Measurements from ENCODE around the gene ABHD12B.
"Not testable (repeated sequence)": the region's sequence is repeated elsewhere in the genome, so short reads cannot be mapped to it uniquely, and the experiment has no call there.

The ABHD12B gene

DNA sequence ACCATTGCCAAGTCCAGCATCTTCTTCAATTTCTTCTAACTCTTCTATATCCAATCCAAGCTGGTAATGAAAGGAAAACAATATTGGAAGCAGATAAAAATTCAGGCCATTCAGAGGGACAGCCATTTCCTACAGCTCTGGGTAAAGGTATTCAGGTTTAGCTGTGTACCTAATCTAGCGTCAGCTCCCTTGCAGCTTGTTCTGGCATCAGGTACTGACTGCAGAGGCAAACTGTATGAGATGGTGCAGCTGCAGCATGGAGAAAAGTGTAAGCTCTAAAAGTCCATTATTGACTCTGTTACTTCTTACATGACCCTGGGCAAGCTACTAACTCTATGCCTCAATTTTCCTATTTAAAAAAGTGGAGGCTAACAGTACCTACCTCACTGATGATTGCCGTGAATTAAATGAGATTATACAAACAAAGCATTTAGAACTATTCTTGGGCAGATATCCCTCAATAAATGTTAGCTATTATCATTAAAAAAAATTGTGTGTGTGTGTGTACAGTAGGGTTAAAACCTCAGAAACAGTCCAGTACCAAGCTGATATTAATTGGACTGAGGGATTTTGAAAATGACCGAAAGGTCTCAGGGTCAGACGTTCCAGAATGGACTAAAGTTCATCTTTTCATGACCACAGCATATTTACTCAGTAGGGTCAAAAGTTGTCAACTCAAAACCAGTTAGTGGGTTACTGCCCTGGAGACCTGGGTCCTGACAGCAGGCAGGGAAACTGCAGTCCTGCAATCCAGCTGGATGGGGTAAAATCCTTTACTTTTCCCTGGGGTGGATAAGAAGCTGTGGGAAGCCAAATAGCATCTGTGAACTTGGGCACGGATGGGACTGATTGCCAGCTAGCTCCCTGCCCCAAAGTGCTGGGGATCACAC is 63.5 kb downstream of the ABHD12B start:
- no peak for DNase-seq (ENCODE audit: low read depth in 2 of 2)

- no peak for DNase-seq (ENCODE audit: low read depth in 2 of 2)
Measured at GRCh38 chr14:50936016-50936340, 64.1 kb downstream of the ABHD12B start.

DNA sequence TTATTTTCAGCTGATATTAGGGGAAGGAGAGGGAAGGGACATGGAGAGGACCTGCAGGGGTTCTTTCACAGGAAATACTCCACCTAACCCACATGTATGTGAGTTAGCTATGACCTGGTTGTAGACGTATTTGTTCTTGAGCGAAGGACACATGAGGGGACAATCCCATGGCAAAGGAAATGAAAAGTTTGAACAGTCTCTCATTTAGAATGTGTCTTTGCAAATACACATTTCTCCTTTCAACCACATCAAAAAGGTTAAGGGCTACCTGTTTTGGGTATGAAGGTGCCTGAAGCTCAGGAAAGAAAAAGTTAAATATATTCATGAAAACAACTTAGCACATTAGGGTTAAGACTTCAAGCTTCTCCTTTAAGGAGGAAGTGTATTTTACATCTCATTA is 65.0 kb downstream of the ABHD12B start:
- DNase-seq (ENCODE audit: low read depth in 2 of 2), result no peak

DNA sequence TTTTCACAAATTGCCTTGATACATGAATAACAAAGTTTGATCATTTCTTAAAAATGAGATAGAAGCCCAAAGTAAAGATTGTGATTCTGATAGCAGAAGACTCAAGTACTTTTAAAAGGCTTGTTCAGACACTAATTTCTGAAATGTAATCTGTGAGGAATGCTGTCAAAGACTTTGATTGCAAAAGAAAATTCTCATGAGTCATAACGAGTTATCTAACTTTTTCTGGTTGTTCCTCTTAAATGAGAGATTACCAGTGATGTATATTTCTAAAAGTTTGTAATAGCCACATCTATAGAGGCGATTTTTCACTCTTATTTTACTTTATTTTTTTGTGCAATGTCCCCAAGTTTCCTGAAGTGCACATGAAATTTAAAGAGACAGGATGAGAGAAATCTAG is 65.5 kb downstream of the ABHD12B start:
- no peak for DNase-seq (ENCODE audit: low read depth in 2 of 2)

- no peak for DNase-seq (ENCODE audit: low read depth in 2 of 2)
Measured at GRCh38 chr14:50937800-50938199, 65.9 kb downstream of the ABHD12B start.

DNA sequence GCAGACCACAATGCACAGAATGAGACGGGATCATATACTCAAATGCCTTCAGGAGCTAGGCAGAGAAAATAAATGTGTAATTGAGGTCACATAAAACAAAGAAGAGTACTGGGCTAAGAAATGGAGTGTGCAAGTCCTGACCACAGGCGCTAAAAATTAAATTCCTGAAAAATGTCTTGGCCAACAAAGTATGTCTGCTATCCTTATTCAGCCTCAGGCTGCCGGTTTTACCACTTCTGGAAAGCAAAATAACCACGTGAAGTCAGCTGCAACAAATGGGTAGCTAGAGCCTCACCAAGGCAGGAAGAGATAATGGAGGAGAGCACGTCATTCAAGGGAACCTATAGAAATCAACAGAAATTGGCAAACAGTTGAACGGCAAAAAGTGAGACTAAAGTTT is 69.3 kb downstream of the ABHD12B start:
- no peak for DNase-seq (ENCODE audit: low read depth in 2 of 2)

GRCh38 chr14:50941638-50942037 is 69.8 kb downstream of the ABHD12B start:
- DNase-seq (ENCODE audit: low read depth in 2 of 2), result not testable (repeated sequence)

DNA sequence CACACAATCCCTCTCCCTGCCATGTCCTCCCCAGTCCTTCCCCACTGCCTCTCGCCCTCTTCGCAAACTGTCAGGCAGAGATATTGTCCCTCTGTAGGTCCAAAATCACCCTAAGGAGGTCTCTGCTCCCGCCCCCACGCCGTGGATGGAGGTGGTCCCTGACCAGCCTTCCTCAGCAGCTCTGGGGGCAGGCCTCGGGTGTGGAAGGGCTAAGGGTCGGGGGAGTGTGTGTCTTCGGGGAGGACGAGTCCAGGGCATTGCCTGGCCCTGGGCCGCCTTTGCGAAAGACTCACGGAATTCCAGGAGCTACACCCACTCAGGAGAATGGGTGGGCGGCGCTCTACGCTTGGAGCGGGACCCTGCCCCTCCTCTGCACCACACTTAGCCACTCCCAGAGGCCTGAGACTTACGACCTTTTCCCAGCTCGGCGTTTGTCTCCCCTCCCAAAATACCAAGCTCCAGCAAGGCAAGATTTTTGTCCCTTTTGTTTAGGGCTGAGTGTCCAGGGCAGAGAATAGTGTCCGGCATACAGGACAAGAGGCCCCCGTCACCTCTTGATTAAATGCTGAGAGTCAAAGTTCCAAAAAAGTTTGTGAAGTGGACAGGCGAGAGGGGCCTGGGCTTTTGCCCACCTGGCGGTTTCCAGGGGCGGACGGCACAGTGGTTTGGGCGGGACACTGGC is 71.5 kb downstream of the ABHD12B start:
- no peak for DNase-seq (ENCODE audit: low read depth in 2 of 2)

GRCh38 chr14:50943943-50944646 is 72.2 kb downstream of the ABHD12B start, which contains the start of gene PYGL:
Gene PYGL (minus strand): TSS chr14:50944483. CDS start chr14:50944403, 80 bp downstream.
- peak; percentile 11 for DNase-seq (ENCODE audit: low read depth in 2 of 2)

DNA sequence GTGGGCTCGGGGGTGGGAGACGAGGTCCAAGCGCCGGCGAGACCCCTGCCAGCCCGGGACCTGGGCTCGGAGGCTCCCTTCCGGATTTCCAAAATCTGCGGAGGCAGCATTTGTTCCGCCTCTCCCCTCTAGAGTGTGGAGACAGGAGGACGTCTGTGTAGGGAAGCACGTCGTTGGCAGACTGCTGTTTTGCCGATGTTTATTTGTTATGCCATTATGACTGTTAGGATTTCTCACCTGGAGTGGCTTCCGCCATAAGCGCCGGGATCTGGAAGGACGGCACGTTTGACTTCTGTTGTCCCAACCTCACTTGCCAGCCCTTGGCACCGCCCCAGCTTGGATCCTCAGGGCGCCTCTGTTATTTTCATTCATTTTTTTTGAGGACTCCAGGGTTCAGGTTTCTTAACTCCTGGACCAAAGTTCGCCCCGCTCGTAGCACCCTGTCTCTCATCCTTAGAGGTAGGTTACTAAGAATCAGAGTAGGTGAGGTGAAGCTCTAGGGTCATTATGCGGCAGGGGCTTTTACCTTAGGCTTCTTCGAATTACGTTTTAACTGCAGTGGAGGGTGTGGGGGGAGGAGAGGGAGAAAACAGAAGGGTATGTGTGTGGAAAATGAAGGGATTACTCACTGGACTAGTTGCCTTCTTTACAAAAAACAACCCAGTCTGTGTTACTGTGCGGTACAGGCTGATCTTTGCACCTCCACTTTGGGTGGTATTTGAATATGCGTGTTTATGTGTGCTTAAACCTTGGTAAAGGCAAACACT is 73.0 kb downstream of the ABHD12B start:
- DNase-seq (ENCODE audit: low read depth in 2 of 2), result no peak

DNA sequence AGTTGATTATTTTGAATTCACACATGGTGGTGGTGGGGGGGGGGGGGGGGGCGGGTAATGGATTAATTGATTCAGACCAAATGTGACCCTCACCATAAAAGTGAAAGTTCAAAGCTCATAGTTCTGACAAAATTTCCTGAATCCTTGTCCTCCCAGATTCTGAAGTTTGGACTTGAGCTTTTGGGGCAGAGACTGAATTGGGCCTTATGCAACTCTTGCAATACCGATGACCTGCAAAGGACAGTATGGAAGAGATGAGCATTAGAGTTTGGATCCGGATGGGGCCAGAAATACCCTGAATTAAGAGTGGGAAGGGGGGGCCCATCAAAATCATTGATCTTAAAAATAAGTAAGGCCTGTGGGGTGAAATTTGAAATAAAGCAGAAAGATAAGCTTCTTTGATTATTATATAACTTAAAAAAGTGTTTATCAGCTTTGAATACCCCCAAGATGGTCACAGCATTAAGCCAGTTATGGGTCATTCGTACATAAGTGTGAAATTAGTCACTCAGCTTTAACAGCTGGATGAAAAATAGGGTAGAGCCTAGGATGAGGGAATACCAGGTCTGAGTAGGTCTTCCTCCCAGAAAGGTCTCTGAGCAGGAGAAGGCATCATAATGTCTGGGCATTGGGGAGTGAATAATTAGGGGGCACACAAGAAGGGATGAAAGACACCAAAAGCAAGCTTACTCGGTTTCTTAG is 74.5 kb downstream of the ABHD12B start:
- no peak for DNase-seq (ENCODE audit: low read depth in 2 of 2)

DNA sequence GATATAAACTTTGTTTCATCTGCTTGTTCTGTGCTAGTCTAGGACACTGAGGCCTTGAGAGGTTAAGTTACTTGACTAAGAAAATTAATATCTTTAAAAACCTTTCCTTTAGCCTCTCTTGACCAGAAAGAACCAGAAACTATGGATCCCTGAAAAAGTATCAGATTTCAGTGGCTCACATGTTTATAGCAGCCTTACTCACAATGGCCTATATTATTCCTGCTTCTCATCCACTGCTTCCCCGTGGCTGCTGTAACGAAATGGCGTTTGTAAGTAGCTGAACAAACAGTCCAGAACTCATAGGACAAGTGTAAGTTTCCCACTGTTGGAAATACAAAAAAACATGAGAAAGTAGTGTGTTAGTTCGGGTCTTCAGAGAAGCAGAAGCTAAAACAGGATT is 75.6 kb downstream of the ABHD12B start:
- no peak for DNase-seq (ENCODE audit: low read depth in 2 of 2)

DNA sequence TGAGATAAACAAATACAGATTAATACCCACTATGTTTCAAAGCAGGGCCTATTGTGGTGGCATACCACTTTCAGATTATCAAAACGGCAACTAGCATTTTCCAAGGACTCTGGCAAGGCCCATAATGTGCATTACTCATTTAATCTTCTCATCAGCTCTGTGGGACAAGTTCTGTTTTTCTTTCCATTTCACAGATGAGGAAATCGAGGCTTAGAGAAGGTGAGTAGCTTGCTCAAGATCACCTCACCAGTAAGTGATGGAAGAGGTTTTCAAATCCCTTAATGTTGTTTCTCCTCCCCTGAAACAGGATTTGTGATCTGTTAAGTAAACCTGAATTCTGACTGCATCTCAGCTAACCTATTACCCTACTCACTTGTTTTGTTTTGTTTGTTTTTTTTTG is 76.4 kb downstream of the ABHD12B start:
- no peak for DNase-seq (ENCODE audit: low read depth in 2 of 2)

GRCh38 chr14:50951032-50951431 is 79.2 kb downstream of the ABHD12B start:
- no peak for DNase-seq (ENCODE audit: low read depth in 2 of 2)

GRCh38 chr14:50953502-50953901 is 81.6 kb downstream of the ABHD12B start:
- no peak for DNase-seq (ENCODE audit: low read depth in 2 of 2)
